ENCODE data around the gene C8A. TPM values are rescaled to one million over a fixed set of nuclear protein-coding genes. Genes with fewer than 3 reads are reported as not detected.

Gene C8A
- total and polyA plus RNA-seq, 4 donors: 144 to 669 (median 275) TPM

DNA sequence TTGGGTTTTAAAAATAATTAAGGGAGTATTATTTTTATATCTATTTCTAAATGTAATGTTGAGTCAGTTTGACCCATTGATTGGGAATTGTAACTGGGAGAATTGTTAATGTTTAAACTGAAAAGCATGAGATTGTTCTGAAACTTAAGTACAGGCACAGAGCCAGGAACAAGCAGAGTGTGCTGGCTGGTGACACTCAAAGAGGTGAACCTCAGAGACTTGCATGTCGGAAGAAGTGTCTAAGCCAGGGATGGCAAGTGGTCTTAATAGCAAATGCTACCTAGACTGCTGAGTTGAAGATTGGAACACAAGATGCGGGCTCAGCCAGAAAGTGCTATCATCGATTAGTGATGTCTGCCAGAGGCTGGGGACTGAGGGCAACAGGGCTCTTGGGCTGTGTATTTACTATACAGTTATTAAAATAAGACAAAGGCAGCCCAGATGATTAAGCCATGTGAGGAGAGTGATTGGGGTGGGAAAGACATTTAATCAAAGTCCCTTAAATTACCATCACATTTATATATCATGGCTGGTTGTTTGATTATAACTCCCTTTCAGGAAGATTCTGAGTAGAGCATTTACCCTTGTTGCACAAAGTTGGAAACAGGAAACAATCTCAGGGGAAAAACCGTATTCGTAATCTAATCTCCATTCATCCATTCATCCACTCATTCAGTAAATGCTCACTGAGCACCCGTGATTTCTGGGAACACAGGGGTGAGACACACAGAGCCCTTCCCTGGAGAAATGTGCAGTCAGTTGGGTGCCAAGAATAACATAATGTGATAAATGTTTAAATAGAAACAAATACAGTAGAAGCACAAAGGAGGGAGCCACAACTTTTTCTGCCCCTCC is 42.8 kb downstream of the C8A start:
- peak overlapping the region in 1 of 2 donors; percentile 47 for H3K9ac ChIP-seq (ENCODE audit: low read depth in 1 of 2, low read length in 2 of 2)
- peaks cover 9 to 65% (median 26%) of the 10 kb centered on the region in 4 donors for H3K4me1 ChIP-seq (ENCODE audit: control insufficient read depth in 4 of 4, insufficient read depth in 4 of 4, low read length in 3 of 4)
- H3K4me3 ChIP-seq (ENCODE audit: low read depth in 1 of 3, low read length in 3 of 3): no peak overlapping the region
- peaks cover 0 to 24% (median 1%) of the 10 kb centered on the region in 4 donors for H3K36me3 ChIP-seq (ENCODE audit: control insufficient read depth in 4 of 4, insufficient read depth in 3 of 4, low read depth in 1 of 4, low read length in 3 of 4)
- no peaks in the 10 kb centered on the region for H3K9me3 ChIP-seq (ENCODE audit: control insufficient read depth in 4 of 4, low read length in 3 of 4)
- no peaks in the 10 kb centered on the region for H3K27me3 ChIP-seq (ENCODE audit: control insufficient read depth in 4 of 4, insufficient read depth in 4 of 4, low read length in 3 of 4)
- no peak for DNase-seq (ENCODE audit: low spot score)
- H3K27ac ChIP-seq (ENCODE audit: low read depth in 1 of 2, low read length in 2 of 2): peak overlapping the region; percentile 60 to 87
- peak; percentile 41 for TF ChIP-seq SP1 (IDR thresholded peaks at IDR 0.05)
- no peak for TF ChIP-seq NR2F2 (IDR thresholded peaks at IDR 0.05)
- TF ChIP-seq, protein P1, sequence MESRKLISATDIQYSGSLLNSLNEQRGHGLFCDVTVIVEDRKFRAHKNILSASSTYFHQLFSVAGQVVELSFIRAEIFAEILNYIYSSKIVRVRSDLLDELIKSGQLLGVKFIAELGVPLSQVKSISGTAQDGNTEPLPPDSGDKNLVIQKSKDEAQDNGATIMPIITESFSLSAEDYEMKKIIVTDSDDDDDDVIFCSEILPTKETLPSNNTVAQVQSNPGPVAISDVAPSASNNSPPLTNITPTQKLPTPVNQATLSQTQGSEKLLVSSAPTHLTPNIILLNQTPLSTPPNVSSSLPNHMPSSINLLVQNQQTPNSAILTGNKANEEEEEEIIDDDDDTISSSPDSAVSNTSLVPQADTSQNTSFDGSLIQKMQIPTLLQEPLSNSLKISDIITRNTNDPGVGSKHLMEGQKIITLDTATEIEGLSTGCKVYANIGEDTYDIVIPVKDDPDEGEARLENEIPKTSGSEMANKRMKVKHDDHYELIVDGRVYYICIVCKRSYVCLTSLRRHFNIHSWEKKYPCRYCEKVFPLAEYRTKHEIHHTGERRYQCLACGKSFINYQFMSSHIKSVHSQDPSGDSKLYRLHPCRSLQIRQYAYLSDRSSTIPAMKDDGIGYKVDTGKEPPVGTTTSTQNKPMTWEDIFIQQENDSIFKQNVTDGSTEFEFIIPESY (IDR thresholded peaks at IDR 0.05): peak; percentile 24
- TF ChIP-seq HNF4G (IDR thresholded peaks at IDR 0.05): peak; percentile 24
- peak in 1 of 2 donors; percentile 44 for TF ChIP-seq RAD21 (IDR thresholded peaks at IDR 0.05)
- no peak for TF ChIP-seq EGR1 (IDR thresholded peaks at IDR 0.05; ENCODE audit: low read depth in 2 of 2)
- no peak for TF ChIP-seq FOXA2 (IDR thresholded peaks at IDR 0.05)
- TF ChIP-seq YY1 (IDR thresholded peaks at IDR 0.05): peak; percentile 47
- TF ChIP-seq, protein P2, sequence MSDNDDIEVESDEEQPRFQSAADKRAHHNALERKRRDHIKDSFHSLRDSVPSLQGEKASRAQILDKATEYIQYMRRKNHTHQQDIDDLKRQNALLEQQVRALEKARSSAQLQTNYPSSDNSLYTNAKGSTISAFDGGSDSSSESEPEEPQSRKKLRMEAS (IDR thresholded peaks at IDR 0.05): no peak
- TF ChIP-seq HNF4A (conservative IDR thresholded peaks at IDR 0.05): peak; percentile 40 to 57
- TF ChIP-seq JUND (IDR thresholded peaks at IDR 0.05): peak; percentile 25 to 27
- 21% methylated on average over 6 of the region's 6 CpGs for WGBS

DNA sequence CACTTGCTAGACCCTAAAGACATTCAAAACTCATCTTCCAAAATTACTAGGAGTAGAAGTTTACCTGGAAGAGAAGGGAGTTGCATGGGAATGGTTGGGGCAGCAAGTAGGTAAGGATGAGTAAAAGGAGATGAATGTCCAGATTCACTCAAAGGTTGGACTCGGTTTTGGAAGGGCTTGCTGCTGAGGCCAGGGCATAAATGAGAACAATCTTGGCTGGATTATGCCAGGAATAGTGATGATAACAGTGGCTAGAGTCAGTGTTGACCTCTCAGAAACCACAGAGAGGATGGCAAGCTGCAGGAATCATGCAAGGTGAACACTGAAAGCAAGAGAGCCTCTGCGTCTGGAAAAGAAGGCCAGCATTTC is 43.4 kb downstream of the C8A start:
- peaks cover 0 to 24% (median 1%) of the 10 kb centered on the region in 4 donors for H3K36me3 ChIP-seq (ENCODE audit: control insufficient read depth in 4 of 4, insufficient read depth in 3 of 4, low read depth in 1 of 4, low read length in 3 of 4)
- no peak overlapping the region for H3K4me3 ChIP-seq (ENCODE audit: low read depth in 1 of 3, low read length in 3 of 3)
- no peak overlapping the region for H3K9ac ChIP-seq (ENCODE audit: low read depth in 1 of 2, low read length in 2 of 2)
- H3K9me3 ChIP-seq (ENCODE audit: control insufficient read depth in 4 of 4, low read length in 3 of 4): no peaks in the 10 kb centered on the region
- TF ChIP-seq, protein P1 (IDR thresholded peaks at IDR 0.05): no peak
- TF ChIP-seq YY1 (IDR thresholded peaks at IDR 0.05): no peak
- TF ChIP-seq HNF4A (conservative IDR thresholded peaks at IDR 0.05): no peak
- TF ChIP-seq, protein P3, sequence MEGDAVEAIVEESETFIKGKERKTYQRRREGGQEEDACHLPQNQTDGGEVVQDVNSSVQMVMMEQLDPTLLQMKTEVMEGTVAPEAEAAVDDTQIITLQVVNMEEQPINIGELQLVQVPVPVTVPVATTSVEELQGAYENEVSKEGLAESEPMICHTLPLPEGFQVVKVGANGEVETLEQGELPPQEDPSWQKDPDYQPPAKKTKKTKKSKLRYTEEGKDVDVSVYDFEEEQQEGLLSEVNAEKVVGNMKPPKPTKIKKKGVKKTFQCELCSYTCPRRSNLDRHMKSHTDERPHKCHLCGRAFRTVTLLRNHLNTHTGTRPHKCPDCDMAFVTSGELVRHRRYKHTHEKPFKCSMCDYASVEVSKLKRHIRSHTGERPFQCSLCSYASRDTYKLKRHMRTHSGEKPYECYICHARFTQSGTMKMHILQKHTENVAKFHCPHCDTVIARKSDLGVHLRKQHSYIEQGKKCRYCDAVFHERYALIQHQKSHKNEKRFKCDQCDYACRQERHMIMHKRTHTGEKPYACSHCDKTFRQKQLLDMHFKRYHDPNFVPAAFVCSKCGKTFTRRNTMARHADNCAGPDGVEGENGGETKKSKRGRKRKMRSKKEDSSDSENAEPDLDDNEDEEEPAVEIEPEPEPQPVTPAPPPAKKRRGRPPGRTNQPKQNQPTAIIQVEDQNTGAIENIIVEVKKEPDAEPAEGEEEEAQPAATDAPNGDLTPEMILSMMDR (IDR thresholded peaks at IDR 0.05; ENCODE audit: low read depth, low read length, missing input control): no peak
- TF ChIP-seq GABPA (IDR thresholded peaks at IDR 0.05 in 1 of 2, conservative IDR thresholded peaks at IDR 0.05 in 1 of 2): no peak
- TF ChIP-seq RAD21 (IDR thresholded peaks at IDR 0.05): no peak
- TF ChIP-seq FOXA2 (IDR thresholded peaks at IDR 0.05): no peak
- no peak for TF ChIP-seq RXRA (IDR thresholded peaks at IDR 0.05)
- TF ChIP-seq TAF1 (conservative IDR thresholded peaks at IDR 0.05): no peak
- no peak for TF ChIP-seq EGR1 (IDR thresholded peaks at IDR 0.05; ENCODE audit: low read depth in 2 of 2)
- TF ChIP-seq HNF4G (IDR thresholded peaks at IDR 0.05): no peak
- no peak for TF ChIP-seq FOXA1 (IDR thresholded peaks at IDR 0.05)
- TF ChIP-seq, protein P4, sequence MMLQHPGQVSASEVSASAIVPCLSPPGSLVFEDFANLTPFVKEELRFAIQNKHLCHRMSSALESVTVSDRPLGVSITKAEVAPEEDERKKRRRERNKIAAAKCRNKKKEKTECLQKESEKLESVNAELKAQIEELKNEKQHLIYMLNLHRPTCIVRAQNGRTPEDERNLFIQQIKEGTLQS (IDR thresholded peaks at IDR 0.05): no peak
- TF ChIP-seq, protein P5, sequence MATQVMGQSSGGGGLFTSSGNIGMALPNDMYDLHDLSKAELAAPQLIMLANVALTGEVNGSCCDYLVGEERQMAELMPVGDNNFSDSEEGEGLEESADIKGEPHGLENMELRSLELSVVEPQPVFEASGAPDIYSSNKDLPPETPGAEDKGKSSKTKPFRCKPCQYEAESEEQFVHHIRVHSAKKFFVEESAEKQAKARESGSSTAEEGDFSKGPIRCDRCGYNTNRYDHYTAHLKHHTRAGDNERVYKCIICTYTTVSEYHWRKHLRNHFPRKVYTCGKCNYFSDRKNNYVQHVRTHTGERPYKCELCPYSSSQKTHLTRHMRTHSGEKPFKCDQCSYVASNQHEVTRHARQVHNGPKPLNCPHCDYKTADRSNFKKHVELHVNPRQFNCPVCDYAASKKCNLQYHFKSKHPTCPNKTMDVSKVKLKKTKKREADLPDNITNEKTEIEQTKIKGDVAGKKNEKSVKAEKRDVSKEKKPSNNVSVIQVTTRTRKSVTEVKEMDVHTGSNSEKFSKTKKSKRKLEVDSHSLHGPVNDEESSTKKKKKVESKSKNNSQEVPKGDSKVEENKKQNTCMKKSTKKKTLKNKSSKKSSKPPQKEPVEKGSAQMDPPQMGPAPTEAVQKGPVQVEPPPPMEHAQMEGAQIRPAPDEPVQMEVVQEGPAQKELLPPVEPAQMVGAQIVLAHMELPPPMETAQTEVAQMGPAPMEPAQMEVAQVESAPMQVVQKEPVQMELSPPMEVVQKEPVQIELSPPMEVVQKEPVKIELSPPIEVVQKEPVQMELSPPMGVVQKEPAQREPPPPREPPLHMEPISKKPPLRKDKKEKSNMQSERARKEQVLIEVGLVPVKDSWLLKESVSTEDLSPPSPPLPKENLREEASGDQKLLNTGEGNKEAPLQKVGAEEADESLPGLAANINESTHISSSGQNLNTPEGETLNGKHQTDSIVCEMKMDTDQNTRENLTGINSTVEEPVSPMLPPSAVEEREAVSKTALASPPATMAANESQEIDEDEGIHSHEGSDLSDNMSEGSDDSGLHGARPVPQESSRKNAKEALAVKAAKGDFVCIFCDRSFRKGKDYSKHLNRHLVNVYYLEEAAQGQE (IDR thresholded peaks at IDR 0.05): no peak
- H3K4me1 ChIP-seq (ENCODE audit: control insufficient read depth in 4 of 4, insufficient read depth in 4 of 4, low read length in 3 of 4): peaks cover 9 to 71% (median 27%) of the 10 kb centered on the region in 4 donors
- WGBS: 79% methylated on average over 2 of the region's 2 CpGs
- H3K27ac ChIP-seq (ENCODE audit: low read depth in 1 of 2, low read length in 2 of 2): peak overlapping the region; percentile 60 to 87
- no peaks in the 10 kb centered on the region for H3K27me3 ChIP-seq (ENCODE audit: control insufficient read depth in 4 of 4, insufficient read depth in 4 of 4, low read length in 3 of 4)
- DNase-seq (ENCODE audit: low spot score): no peak
